Thyroid gland (tissue), 4 donors: ENCODE results near the gene GBP3. TPM values are rescaled to one million over a fixed set of nuclear protein-coding genes. Genes with fewer than 3 reads are reported as not detected.
A peak's percentile ranks its signal among the peaks of the same experiment; 100 is the strongest.
"Not testable (repeated sequence)": the region's sequence is repeated elsewhere in the genome, so short reads cannot be mapped to it uniquely, and the experiment has no call there.

ENCODE experiments used
- DNase-seq, 2 donors: peaks; one replicate each; pipeline ENCODE4 v3.0.0-alpha.2; 2019
- H3K27ac ChIP-seq, 3 donors: fragments of 200-600 bp; sonication (generic); 1 replicate in 2 of 3; 2 replicates in 1 of 3; pipeline ENCODE4 v1.5.1; 2016 to 2019; ENCODE audit warnings: mild to moderate bottlenecking in 1 of 3, moderate library complexity in 1 of 3
- H3K27me3 ChIP-seq: fragments of 200-600 bp; sonication (generic); one replicate; pipeline ENCODE4 v1.5.1; 2019
- H3K36me3 ChIP-seq, 2 donors: fragments of 200-600 bp; sonication (generic); one replicate each; pipeline ENCODE4 v1.5.1; 2016 to 2019
- H3K4me1 ChIP-seq, 2 donors: fragments of 200-600 bp; sonication (generic); one replicate each; pipeline ENCODE4 v1.5.1; 2017 to 2019
- H3K4me3 ChIP-seq, 3 donors: fragments of 200-600 bp; sonication (generic); replicated peaks in 1 of 3; 1 replicate in 2 of 3; 2 replicates in 1 of 3; pipeline ENCODE4 v1.5.1; 2016; ENCODE audit warnings: mild to moderate bottlenecking in 1 of 3
- H3K9me3 ChIP-seq: fragments of 200-600 bp; sonication (generic); one replicate; pipeline ENCODE4 v1.5.1; 2017
- POLR2A ChIP-seq, 2 donors: fragments of 450-650 bp; IDR thresholded peaks; one replicate each; pipeline ENCODE4 v1.6.1; 2017; ENCODE audit warnings: antibody characterized with exemption in 2 of 2, mild to moderate bottlenecking in 2 of 2, moderate library complexity in 1 of 2
- WGBS, 2 donors: methylation state at CpG; one replicate each; pipeline ENCODE4 v1.1.5; 2017; 5-methylcytosine and 5-hydroxymethylcytosine counted together
- intact Hi-C: fragments of 100-400 bp; cut with DNase I; formaldehyde crosslinking; loops from one replicate; pipeline ENCODE4 v1.15.1; 2023
- small RNA-seq: library from RNA; depleted of rRNA; stranded (forward); fragments of <200 nt; gene quantifications from one replicate; pipeline ENCODE3, GENCODE V24; 2016
- total RNA-seq, 4 donors: library from RNA; depleted of rRNA; stranded (reverse); fragments of >200 nt; gene quantifications; one replicate each; pipeline ENCODE4 v1.2.3, GENCODE V29; 2016
- TF ChIP-seq, protein P1 (sequence below), 6 experiments: fragments of 200-600 bp in 3 of 6; fragments of 450-650 bp in 3 of 6; sonication (generic) in 3 of 6; IDR thresholded peaks; one replicate each; pipeline ENCODE4 v1.5.1; 2016 to 2019; ENCODE audit warnings: antibody characterized with exemption in 6 of 6, mild to moderate bottlenecking in 2 of 6, inconsistent platforms in 1 of 6, moderate library complexity in 1 of 6

Gene GBP3
- total RNA-seq, 4 donors from 2014 or later, result 16.0 to 32.6 (median 21.2) TPM

DNA sequence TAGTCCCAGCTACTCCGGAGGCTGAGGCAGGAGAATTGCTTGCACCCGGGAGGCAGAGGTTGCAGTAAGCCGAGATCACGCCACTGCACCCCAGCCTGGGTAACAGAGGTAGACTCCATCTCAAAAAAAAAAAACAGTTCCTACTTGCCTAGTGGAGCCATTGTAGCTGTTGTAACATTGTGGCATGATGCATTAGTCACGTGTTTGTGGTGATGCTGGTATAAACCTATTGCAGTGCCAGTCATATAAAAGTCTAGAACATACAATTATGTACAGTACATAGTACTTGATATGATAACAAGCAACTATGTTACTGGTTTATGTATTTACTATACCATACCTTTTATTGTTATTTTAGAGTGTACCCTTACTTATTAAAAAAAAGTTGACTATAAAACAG is 46.4 kb downstream of the GBP3 start:
- WGBS, 2 donors, result 91 to 94% methylated on average over 5 of the region's 5 CpGs
- intact Hi-C loops, result no loop called here

DNA sequence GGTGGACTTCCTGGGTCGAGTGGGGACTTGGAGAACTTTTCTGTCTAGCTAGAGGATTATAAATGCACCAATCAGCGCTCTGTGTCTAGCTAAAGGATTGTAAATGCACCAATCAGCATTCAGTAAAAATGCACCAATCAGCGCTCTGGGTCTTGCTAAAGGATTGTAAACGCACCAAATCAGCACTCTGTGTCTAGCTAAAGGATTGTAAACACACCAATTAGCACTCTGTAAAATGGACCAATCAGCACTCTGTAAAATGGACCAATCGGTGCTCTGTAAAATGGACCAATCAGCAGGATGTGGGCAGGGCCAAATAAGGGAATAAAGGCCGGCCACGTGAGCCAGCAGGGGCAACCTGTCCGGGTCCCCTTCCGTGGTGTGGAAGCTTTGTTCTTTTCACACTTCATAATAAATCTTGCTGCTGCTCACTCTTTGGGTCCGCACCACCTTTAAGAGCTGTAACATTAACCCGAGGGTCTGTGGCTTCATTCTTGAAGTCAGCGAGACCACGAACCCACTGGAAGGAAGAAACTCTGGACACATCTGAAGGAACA is 48.0 kb downstream of the GBP3 start:
- intact Hi-C loops, H3K27me3 ChIP-seq, H3K9me3 ChIP-seq, H3K36me3 ChIP-seq, DNase-seq, H3K4me3 ChIP-seq, H3K27ac ChIP-seq, H3K4me1 ChIP-seq: not testable (repeated sequence)
- WGBS, 2 donors, result 88 to 89% methylated on average over 13 of the region's 13 CpGs

More for the DNA sequence above, 46.4 kb downstream of the GBP3 start:
- Histone ChIP-seq H3K36me3 (no peaks in the 10 kb centered on the region), H3K4me1 (peaks cover 0 to 5% of the 10 kb centered on the region in 2 donors), H3K27me3 (no peaks in the 10 kb centered on the region), H3K27ac (no peak overlapping the region), H3K9me3 (no peaks in the 10 kb centered on the region), H3K4me3 (no peak overlapping the region)
- DNase-seq, result no peak
- TF ChIP-seq POLR2A (IDR thresholded peaks at IDR 0.05), result no peak
- TF ChIP-seq, protein P1, sequence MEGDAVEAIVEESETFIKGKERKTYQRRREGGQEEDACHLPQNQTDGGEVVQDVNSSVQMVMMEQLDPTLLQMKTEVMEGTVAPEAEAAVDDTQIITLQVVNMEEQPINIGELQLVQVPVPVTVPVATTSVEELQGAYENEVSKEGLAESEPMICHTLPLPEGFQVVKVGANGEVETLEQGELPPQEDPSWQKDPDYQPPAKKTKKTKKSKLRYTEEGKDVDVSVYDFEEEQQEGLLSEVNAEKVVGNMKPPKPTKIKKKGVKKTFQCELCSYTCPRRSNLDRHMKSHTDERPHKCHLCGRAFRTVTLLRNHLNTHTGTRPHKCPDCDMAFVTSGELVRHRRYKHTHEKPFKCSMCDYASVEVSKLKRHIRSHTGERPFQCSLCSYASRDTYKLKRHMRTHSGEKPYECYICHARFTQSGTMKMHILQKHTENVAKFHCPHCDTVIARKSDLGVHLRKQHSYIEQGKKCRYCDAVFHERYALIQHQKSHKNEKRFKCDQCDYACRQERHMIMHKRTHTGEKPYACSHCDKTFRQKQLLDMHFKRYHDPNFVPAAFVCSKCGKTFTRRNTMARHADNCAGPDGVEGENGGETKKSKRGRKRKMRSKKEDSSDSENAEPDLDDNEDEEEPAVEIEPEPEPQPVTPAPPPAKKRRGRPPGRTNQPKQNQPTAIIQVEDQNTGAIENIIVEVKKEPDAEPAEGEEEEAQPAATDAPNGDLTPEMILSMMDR (IDR thresholded peaks at IDR 0.05), result no peak

DNA sequence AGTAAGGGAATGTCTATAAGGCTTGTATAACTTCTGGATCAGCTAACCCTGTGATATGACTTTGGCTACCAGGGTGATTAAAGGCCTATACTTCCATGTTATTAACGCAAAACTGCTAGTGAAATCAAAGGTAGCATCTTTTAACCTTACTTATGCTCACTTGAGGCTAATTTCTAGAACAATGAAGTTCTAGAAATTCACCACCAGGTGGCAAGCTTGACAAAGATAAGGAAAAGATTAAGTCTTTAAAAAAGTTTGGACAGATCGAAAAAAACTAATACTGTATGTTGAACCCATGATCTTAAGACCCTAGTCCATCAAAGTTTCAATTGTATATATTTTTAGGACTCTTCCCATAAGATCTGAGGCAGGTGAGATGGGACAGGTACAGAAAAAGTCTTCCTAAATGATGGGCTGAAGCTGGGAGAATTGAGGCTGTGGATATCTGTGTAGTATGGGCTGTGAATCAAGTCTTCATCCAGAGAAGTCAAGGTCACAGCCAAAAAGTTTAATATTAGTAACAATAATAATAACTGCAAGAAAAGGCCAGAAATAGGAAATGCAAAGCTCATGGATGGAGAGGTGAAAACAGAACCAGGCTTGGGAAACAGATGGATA is 49.0 kb downstream of the GBP3 start:
- DNase-seq, result no peak
- intact Hi-C loops, result no loop called here
- TF ChIP-seq, protein P1 (IDR thresholded peaks at IDR 0.05), result peak in 5 of 6 experiments; percentile 24 to 70 (median 56)
- TF ChIP-seq POLR2A (IDR thresholded peaks at IDR 0.05), result no peak
- 33 to 35% methylated on average over 2 of the region's 2 CpGs for WGBS, 2 donors
- no peak overlapping the region for H3K4me3 ChIP-seq
- no peaks in the 10 kb centered on the region for H3K9me3 ChIP-seq
- no peaks in the 10 kb centered on the region for H3K4me1 ChIP-seq
- no peak overlapping the region for H3K27ac ChIP-seq
- no peaks in the 10 kb centered on the region for H3K27me3 ChIP-seq
- no peaks in the 10 kb centered on the region for H3K36me3 ChIP-seq

DNA sequence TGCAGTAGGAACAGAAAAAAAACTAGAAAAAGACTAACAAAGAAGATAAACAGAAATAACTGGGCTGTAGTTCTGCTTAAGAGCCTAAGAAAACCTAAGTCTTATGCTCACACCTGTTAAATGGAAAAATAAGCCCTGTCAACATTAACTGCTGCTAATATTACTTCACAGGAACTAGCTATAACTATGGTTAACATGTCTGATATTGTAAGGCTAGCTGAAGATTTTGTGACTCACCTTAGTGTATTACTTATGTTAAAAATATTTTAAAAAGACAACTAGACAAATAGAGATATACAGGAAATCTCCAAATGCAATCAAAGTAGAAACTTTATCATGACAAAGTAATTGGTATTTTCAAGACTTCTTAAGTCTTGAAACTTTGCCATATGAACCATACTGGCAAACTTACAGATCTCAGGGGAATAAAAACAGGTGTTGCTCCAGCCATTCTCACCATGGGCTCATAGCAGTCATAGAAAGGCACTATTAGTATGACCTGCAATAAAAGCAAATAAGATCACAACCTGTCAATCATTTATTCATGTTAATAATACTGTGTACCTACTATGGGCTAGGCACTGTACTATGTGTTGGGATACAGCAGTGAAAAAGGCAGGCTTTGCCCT is 60.9 kb downstream of the GBP3 start:
- no peak for DNase-seq
- no peak for TF ChIP-seq POLR2A (IDR thresholded peaks at IDR 0.05)
- TF ChIP-seq, protein P1 (IDR thresholded peaks at IDR 0.05), result no peak
- H3K27me3 ChIP-seq, result no peaks in the 10 kb centered on the region
- peaks cover 12 to 16% of the 10 kb centered on the region in 2 donors for H3K36me3 ChIP-seq
- H3K27ac ChIP-seq, result no peak overlapping the region
- intact Hi-C loops, result no loop called here
- H3K9me3 ChIP-seq, result no peaks in the 10 kb centered on the region
- no peak overlapping the region for H3K4me3 ChIP-seq
- H3K4me1 ChIP-seq, result no peaks in the 10 kb centered on the region

DNA sequence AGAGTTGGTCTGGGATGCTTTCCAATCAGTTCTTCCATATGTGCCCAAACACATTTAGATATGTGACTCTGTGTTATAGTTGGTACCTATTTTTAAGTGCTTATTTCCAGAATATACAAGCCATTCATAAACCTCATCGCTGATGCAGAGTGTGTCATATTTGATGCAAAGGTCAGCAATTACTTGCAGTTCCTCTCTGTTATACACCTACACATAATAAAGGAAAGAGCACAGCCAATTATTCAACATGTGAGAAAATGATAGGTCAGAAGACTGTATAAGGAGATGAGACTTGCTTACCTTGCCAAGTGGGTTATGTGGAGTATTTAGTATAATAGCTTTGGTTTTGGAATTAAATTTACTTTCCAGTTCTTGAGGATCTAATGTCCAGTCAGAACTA is 61.6 kb downstream of the GBP3 start:
- Histone ChIP-seq H3K27me3 (no peaks in the 10 kb centered on the region), H3K9me3 (no peaks in the 10 kb centered on the region), H3K4me3 (no peak overlapping the region), H3K36me3 (peaks cover 12 to 16% of the 10 kb centered on the region in 2 donors), H3K4me1 (no peaks in the 10 kb centered on the region), H3K27ac (no peak overlapping the region)
- 47 to 48% methylated on average over 1 of the region's 1 CpG for WGBS, 2 donors
- intact Hi-C loops, result no loop called here
- TF ChIP-seq, protein P1 (IDR thresholded peaks at IDR 0.05), result no peak
- TF ChIP-seq POLR2A (IDR thresholded peaks at IDR 0.05), result no peak
- DNase-seq, result no peak

Small RNA genes within 50 kb of the gene (small RNA-seq; reads per million reads assigned to genes)
- not detected for gene RF00019

Other genes with a start within 250 kb of the GBP3 start
- 10 to 100 TPM; 33.1 to 53.8 (median 39.0) TPM for gene GTF2B, start 131.3 kb downstream of the GBP3 start, total RNA-seq
- 10 to 100 TPM; 28.1 to 39.2 (median 29.5) TPM for gene KYAT3, start 30.2 kb downstream of the GBP3 start, total RNA-seq
- gene RBMXL1, start 30.2 kb downstream of the GBP3 start, total RNA-seq, result 10 to 100 TPM; 13.3 to 22.8 (median 14.4) TPM
- gene GBP1, start 42.3 kb upstream of the GBP3 start, total RNA-seq, result 10 to 100 TPM; 15.0 to 54.3 (median 22.9) TPM
- 10 to 100 TPM; 11.0 to 44.3 (median 17.2) TPM for gene GBP2, start 103.2 kb upstream of the GBP3 start, total RNA-seq
- not detected for gene GBP7, start 153.1 kb upstream of the GBP3 start, total RNA-seq
- gene GBP4, start 176.1 kb upstream of the GBP3 start, total RNA-seq, result 10 to 100 TPM in 2 of 4 donors, 1 to 10 TPM in 2; 2.5 to 11.0 (median 8.7) TPM
- 1 to 10 TPM; 1.0 to 3.0 (median 2.4) TPM for gene GBP5, start 250.0 kb upstream of the GBP3 start, total RNA-seq